Caco-2 (cell line): Measurements from ENCODE around the gene MEGF6. TPM values are rescaled to one million over a fixed set of nuclear protein-coding genes. Genes with fewer than 3 reads are reported as not detected.

Experiments
- BruUV-seq: library from RNA; stranded (reverse); fragments of 400-500 nt; replicated peaks from 2 replicates; lab custom pipeline; 2021; lab: Mats Ljungman, UMichigan
- CTCF ChIA-PET: fragments of 300-600 bp; sonication (Branson Sonifier 250); formaldehyde crosslinking; loops from one replicate; lab custom pipeline; 2022; ENCODE audit warnings: antibody characterized with exemption; lab: Charles Lee
- POLR2A ChIA-PET: fragments of 300-600 bp; sonication (Branson Sonifier 250); formaldehyde crosslinking; loops from one replicate; lab custom pipeline; 2022; ENCODE audit warnings: antibody characterized with exemption; lab: Charles Lee
- DNase-seq, 2 experiments: peaks; one replicate each; pipeline versions ENCODE4 v3.0.0 to v3.0.0-alpha.2; 2020 to 2022
- H3K27me3 ChIP-seq: replicated peaks from 2 replicates; pipeline ENCODE4 v1.6.0; 2011; ENCODE audit warnings: low read length; ENCODE audit not compliant: control insufficient read depth, insufficient read depth
- H3K36me3 ChIP-seq: 2 replicates; pipeline ENCODE4 v1.5.1; 2011; ENCODE audit warnings: low read length; ENCODE audit not compliant: control insufficient read depth, insufficient read depth
- H3K4me1 ChIP-seq: fragments of 250-450 bp; sonication (Bioruptor Pico); 2 replicates; pipeline ENCODE4 v1.5.1; 2020; ENCODE audit warnings: mild to moderate bottlenecking
- H3K4me3 ChIP-seq: 2 replicates; pipeline ENCODE4 v1.5.1; 2011; ENCODE audit warnings: low read depth, mild to moderate bottlenecking, control low read depth, low read length
- H3K9me3 ChIP-seq: fragments of 250-450 bp; sonication (Bioruptor Pico); 2 replicates; pipeline ENCODE4 v1.5.1; 2020; ENCODE audit warnings: mild to moderate bottlenecking, moderate library complexity
- H3K27ac Mint-ChIP-seq: one replicate; pipeline ENCODE4 v1.8.0; 2022; ENCODE audit warnings: mixed read lengths; ENCODE audit not compliant: unreplicated experiment
- H3K27me3 Mint-ChIP-seq: one replicate; pipeline ENCODE4 v1.8.0; 2022; ENCODE audit warnings: mixed read lengths; ENCODE audit not compliant: insufficient read depth, unreplicated experiment
- H3K36me3 Mint-ChIP-seq: one replicate; pipeline ENCODE4 v1.8.0; 2022; ENCODE audit warnings: mild to moderate bottlenecking, mixed read lengths; ENCODE audit not compliant: insufficient read depth, unreplicated experiment
- H3K4me1 Mint-ChIP-seq: one replicate; pipeline ENCODE4 v1.8.0; 2022; ENCODE audit warnings: low read depth, mixed read lengths; ENCODE audit not compliant: unreplicated experiment
- H3K4me3 Mint-ChIP-seq: one replicate; pipeline ENCODE4 v1.8.0; 2022; ENCODE audit warnings: mild to moderate bottlenecking, moderate library complexity, mixed read lengths; ENCODE audit not compliant: unreplicated experiment
- H3K9me3 Mint-ChIP-seq: one replicate; pipeline ENCODE4 v1.8.0; 2022; ENCODE audit warnings: mixed read lengths; ENCODE audit not compliant: unreplicated experiment
- CTCF ChIP-seq, 2 experiments: fragments of 200-600 bp in 1 of 2; IDR thresholded peaks; 1 replicate in 1 of 2; 2 replicates in 1 of 2; pipeline versions ENCODE4 v1.5.1 to v1.8.0; 2011 to 2022; ENCODE audit warnings: antibody characterized with exemption in 1 of 2, control low read depth in 1 of 2, inconsistent platforms in 1 of 2, low read depth in 1 of 2, low read length in 1 of 2, mild to moderate bottlenecking in 1 of 2, moderate library complexity in 1 of 2; ENCODE audit not compliant: insufficient read depth in 1 of 2, severe bottlenecking in 1 of 2, unreplicated experiment in 1 of 2
- intact Hi-C: fragments of 100-400 bp; cut with micrococcal nuclease; formaldehyde crosslinking; loops from one replicate; pipeline ENCODE4 v1.10.0; 2022; ENCODE audit not compliant: unreplicated experiment
- total RNA-seq: library from RNA; stranded (reverse); gene quantifications from 2 replicates; pipeline ENCODE4 v1.2.3, GENCODE V29; 2022

MEGF6 gene
- total RNA-seq, 1 experiment from 2014 or later = 13.3 TPM

DNA sequence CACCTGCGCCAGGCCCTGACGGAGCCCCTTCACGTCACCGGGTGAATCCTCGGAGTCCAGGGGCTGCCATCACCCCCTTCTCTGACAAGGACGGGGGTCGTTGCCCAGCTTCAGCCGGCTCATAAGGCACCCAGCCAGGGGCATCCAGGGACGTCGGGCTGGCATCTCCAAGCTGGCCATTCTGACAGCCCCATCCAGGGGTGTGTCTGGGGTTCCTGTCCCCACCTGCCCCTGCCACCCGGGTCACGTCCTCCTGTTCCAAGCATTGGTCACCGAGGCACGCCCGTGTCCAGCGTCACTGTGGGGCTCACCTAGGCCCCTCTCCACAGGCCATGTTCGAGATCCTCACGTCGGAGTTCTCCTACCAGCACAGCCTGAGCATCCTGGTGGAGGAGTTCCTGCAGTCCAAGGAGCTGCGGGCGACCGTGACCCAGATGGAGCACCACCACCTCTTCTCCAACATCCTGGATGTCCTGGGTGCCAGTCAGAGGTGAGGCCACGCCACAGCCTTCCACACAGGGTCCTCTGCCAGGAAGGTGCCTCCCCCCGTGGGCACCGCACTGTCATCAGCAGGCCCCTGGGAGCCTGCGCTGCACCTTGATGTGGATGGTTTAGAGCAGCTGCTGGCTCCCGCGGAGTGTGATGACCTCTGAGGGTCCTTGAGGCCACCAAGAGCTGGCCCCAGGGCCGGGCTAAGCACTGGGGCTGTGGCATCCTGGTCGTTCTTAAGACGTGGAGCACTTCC, 142.0 kb downstream of the MEGF6 start:
- intact Hi-C loops = no loop called here
- TF ChIP-seq CTCF (IDR thresholded peaks at IDR 0.05; ENCODE audit: insufficient read depth in 1 of 2, low read depth in 1 of 2, low read length in 1 of 2, severe bottlenecking in 1 of 2, unreplicated experiment in 1 of 2) = no peak
- Mint-ChIP-seq H3K27me3 (no peaks in the 10 kb centered on the region), H3K27ac (no peak overlapping the region), H3K4me1 (peaks cover 10% of the 10 kb centered on the region), H3K36me3 (peaks cover 29% of the 10 kb centered on the region), H3K9me3 (no peaks in the 10 kb centered on the region), H3K4me3 (no peak overlapping the region)
- Histone ChIP-seq H3K9me3 (no peaks in the 10 kb centered on the region), H3K27me3 (no peaks in the 10 kb centered on the region), H3K4me1 (peaks cover 18% of the 10 kb centered on the region), H3K36me3 (peaks cover 1% of the 10 kb centered on the region; the same call in 1 of the 2 replicates), H3K4me3 (no peak overlapping the region)
- no peak for DNase-seq
- ChIA-PET POLR2A (no interaction called here), CTCF (interaction anchor here (2.3 kb wide), 1 partner anchor 16 kb away, joined by 10 read pairs; no protein-coding TSS in a partner anchor)
- BruUV-seq = no TSS peak

GRCh38 chr1:3468236-3469103, 142.8 kb downstream of the MEGF6 start:
- BruUV-seq = no TSS peak
- intact Hi-C loops = no loop called here
- Histone ChIP-seq H3K9me3 (no peaks in the 10 kb centered on the region), H3K4me3 (no peak overlapping the region), H3K4me1 (peaks cover 18% of the 10 kb centered on the region), H3K27me3 (no peaks in the 10 kb centered on the region), H3K36me3 (peaks cover 1% of the 10 kb centered on the region; the same call in 1 of the 2 replicates)
- Mint-ChIP-seq H3K27me3 (no peaks in the 10 kb centered on the region), H3K27ac (no peak overlapping the region), H3K4me3 (no peak overlapping the region), H3K9me3 (no peaks in the 10 kb centered on the region), H3K4me1 (peaks cover 10% of the 10 kb centered on the region), H3K36me3 (peaks cover 29% of the 10 kb centered on the region)
- DNase-seq = no peak
- POLR2A ChIA-PET = no interaction called here
- TF ChIP-seq CTCF (IDR thresholded peaks at IDR 0.05; ENCODE audit: insufficient read depth in 1 of 2, low read depth in 1 of 2, low read length in 1 of 2, severe bottlenecking in 1 of 2, unreplicated experiment in 1 of 2) = no peak
- CTCF ChIA-PET = interaction anchor here (2.3 kb wide), 1 partner anchor 15 kb away, joined by 10 read pairs; no protein-coding TSS in a partner anchor
